IMR-90 (cell line): ENCODE data around the gene TMA16. TPM values are rescaled to one million over a fixed set of nuclear protein-coding genes. Genes with fewer than 3 reads are reported as not detected.

ENCODE experiments used
- ATAC-seq: fragments of 200-7000 bp; cut with Tn5 transposase; 2 replicates; pipeline ENCODE4 v1.9.1; 2020; ENCODE audit warnings: low read depth, mild to moderate bottlenecking, moderate library complexity
- BruUV-seq: library from RNA; stranded (reverse); fragments of 400-500 nt; replicated peaks from 2 replicates; lab custom pipeline; 2021; lab: Mats Ljungman, UMichigan
- CTCF ChIA-PET: fragments of 300-600 bp; formaldehyde crosslinking; extraction: SDS; loops from one replicate; lab custom pipeline; 2021; ENCODE audit warnings: antibody characterized with exemption; lab: Yijun Ruan, JAX
- POLR2A ChIA-PET: fragments of 300-600 bp; sonication (Branson Sonifier 250); formaldehyde crosslinking; loops from one replicate; lab custom pipeline; 2022; ENCODE audit warnings: antibody characterized with exemption; ENCODE audit not compliant: unreplicated experiment; lab: Charles Lee
- DNase-seq: peaks from one replicate; pipeline ENCODE4 v3.0.0; 2013
- H2AFZ ChIP-seq: replicated peaks from 2 replicates; pipeline ENCODE3; 2013; ENCODE audit warnings: low read length, mild to moderate bottlenecking; ENCODE audit not compliant: poor library complexity
- H2AK5ac ChIP-seq: 2 replicates; pipeline ENCODE4 v1.6.1; 2013; ENCODE audit warnings: low read depth, low read length, inconsistent platforms
- H2AK9ac ChIP-seq: replicated peaks from 2 replicates; pipeline ENCODE3; 2013; ENCODE audit warnings: mild to moderate bottlenecking, low read depth, low read length, moderate library complexity; ENCODE audit not compliant: poor library complexity
- H2BK120ac ChIP-seq: 2 replicates; pipeline ENCODE4 v1.6.1; 2013; ENCODE audit warnings: low read depth, low read length, inconsistent platforms
- H2BK15ac ChIP-seq: 3 replicates; pipeline ENCODE4 v1.6.1; 2013; ENCODE audit warnings: low read depth, low read length, inconsistent platforms
- H2BK20ac ChIP-seq: 2 replicates; pipeline ENCODE4 v1.6.1; 2013; ENCODE audit warnings: low read depth, mild to moderate bottlenecking, inconsistent platforms, low read length, moderate library complexity
- H2BK5ac ChIP-seq: 2 replicates; pipeline ENCODE4 v1.6.1; 2013; ENCODE audit warnings: mild to moderate bottlenecking, low read depth, low read length, inconsistent platforms; ENCODE audit not compliant: poor library complexity, severe bottlenecking
- H3K14ac ChIP-seq: replicated peaks from 2 replicates; pipeline ENCODE4 v1.6.1; 2013; ENCODE audit warnings: low read depth, low read length, inconsistent platforms
- H3K18ac ChIP-seq: 2 replicates; pipeline ENCODE4 v1.6.1; 2013; ENCODE audit warnings: low read depth, low read length, control low read depth
- H3K23ac ChIP-seq: 2 replicates; pipeline ENCODE4 v1.6.1; 2013; ENCODE audit warnings: low read depth, low read length, inconsistent platforms
- H3K27ac ChIP-seq: 2 replicates; pipeline ENCODE4 v1.5.1; 2013; ENCODE audit warnings: mild to moderate bottlenecking, control low read depth, low read length; ENCODE audit not compliant: insufficient read depth
- H3K27me3 ChIP-seq: 2 replicates; pipeline ENCODE4 v1.6.1; 2013; ENCODE audit warnings: low read length; ENCODE audit not compliant: control insufficient read depth, insufficient read depth
- H3K36me3 ChIP-seq: 2 replicates; pipeline ENCODE4 v1.6.1; 2013; ENCODE audit warnings: low read length, mixed read lengths; ENCODE audit not compliant: control insufficient read depth, insufficient read depth
- H3K4ac ChIP-seq: 2 replicates; pipeline ENCODE4 v1.6.1; 2013; ENCODE audit warnings: low read depth, low read length, inconsistent platforms
- H3K4me1 ChIP-seq: 2 replicates; pipeline ENCODE4 v1.6.1; 2013; ENCODE audit warnings: low read length, mixed read lengths; ENCODE audit not compliant: control insufficient read depth, insufficient read depth
- H3K4me2 ChIP-seq: 2 replicates; pipeline ENCODE4 v1.6.1; 2013; ENCODE audit warnings: low read depth, mild to moderate bottlenecking, control low read depth, low read length, moderate library complexity
- H3K4me3 ChIP-seq: 2 replicates; pipeline ENCODE4 v1.5.1; 2013; ENCODE audit warnings: low read depth, mild to moderate bottlenecking, control low read depth, low read length, moderate library complexity; ENCODE audit not compliant: insufficient read depth
- H3K56ac ChIP-seq: 2 replicates; pipeline ENCODE4 v1.6.1; 2013; ENCODE audit warnings: low read length, inconsistent platforms; ENCODE audit not compliant: insufficient read depth; ENCODE audit errors: extremely low read depth
- H3K79me1 ChIP-seq, 2 experiments: 2 replicates each; pipeline ENCODE4 v1.6.1; 2013; ENCODE audit warnings: low read length in 2 of 2, inconsistent platforms in 1 of 2, low read depth in 1 of 2
- H3K9ac ChIP-seq: 2 replicates; pipeline ENCODE4 v1.6.1; 2013; ENCODE audit warnings: low read depth, low read length, control low read depth
- H3K9me1 ChIP-seq: 2 replicates; pipeline ENCODE4 v1.6.1; 2013; ENCODE audit warnings: low read length, inconsistent platforms; ENCODE audit not compliant: insufficient read depth
- H3K9me3 ChIP-seq: 2 replicates; pipeline ENCODE4 v1.6.1; 2013; ENCODE audit warnings: low read length; ENCODE audit not compliant: control insufficient read depth, insufficient read depth
- H4K20me1 ChIP-seq: 2 replicates; pipeline ENCODE4 v1.6.1; 2013; ENCODE audit warnings: low read length, inconsistent platforms; ENCODE audit not compliant: insufficient read depth
- H4K5ac ChIP-seq: 2 replicates; pipeline ENCODE4 v1.6.1; 2013; ENCODE audit warnings: mild to moderate bottlenecking, low read depth, low read length, control low read depth
- H4K8ac ChIP-seq, 2 experiments: 2 replicates each; pipeline ENCODE4 v1.6.1; 2013; ENCODE audit warnings: low read depth in 2 of 2, low read length in 2 of 2, control low read depth in 1 of 2, inconsistent platforms in 1 of 2
- H4K91ac ChIP-seq: 2 replicates; pipeline ENCODE4 v1.6.1; 2013; ENCODE audit warnings: low read depth, low read length, inconsistent platforms; ENCODE audit not compliant: insufficient read depth
- BHLHE40 ChIP-seq: fragments of 150-350 bp; IDR thresholded peaks from 2 replicates; pipeline ENCODE4 v1.6.1; 2016; ENCODE audit warnings: mild to moderate bottlenecking, low read depth, low read length
- CEBPB ChIP-seq: IDR thresholded peaks from 2 replicates; pipeline ENCODE4 v1.6.1; 2012; ENCODE audit warnings: low read depth, low read length, improper control_type of control experiment
- CHD1 ChIP-seq: IDR thresholded peaks from 2 replicates; pipeline ENCODE4 v1.6.1; 2012; ENCODE audit warnings: low read depth, low read length, improper control_type of control experiment
- FOS ChIP-seq: fragments of 150-350 bp; IDR thresholded peaks from 2 replicates; pipeline ENCODE4 v1.6.1; 2016; ENCODE audit warnings: low read depth, low read length
- MAFK ChIP-seq: IDR thresholded peaks from 2 replicates; pipeline ENCODE4 v1.6.1; 2012; ENCODE audit warnings: low read depth, low read length, improper control_type of control experiment
- MAZ ChIP-seq: IDR thresholded peaks from 2 replicates; pipeline ENCODE4 v1.6.1; 2012; ENCODE audit warnings: low read depth, mild to moderate bottlenecking, low read length, improper control_type of control experiment, moderate library complexity, borderline replicate concordance
- NFE2L2 ChIP-seq: fragments of 150-350 bp; IDR thresholded peaks from 2 replicates; pipeline ENCODE4 v1.6.1; 2016; ENCODE audit warnings: low read depth, mild to moderate bottlenecking, low read length
- RAD21 ChIP-seq: IDR thresholded peaks from 2 replicates; pipeline ENCODE4 v1.6.1; 2012; ENCODE audit warnings: low read length, improper control_type of control experiment
- RCOR1 ChIP-seq: IDR thresholded peaks from 2 replicates; pipeline ENCODE4 v1.6.1; 2012; ENCODE audit warnings: mild to moderate bottlenecking, low read length, improper control_type of control experiment; ENCODE audit not compliant: insufficient replicate concordance
- RFX5 ChIP-seq: IDR thresholded peaks from 2 replicates; pipeline ENCODE4 v1.8.0; 2012; ENCODE audit warnings: low read depth, mild to moderate bottlenecking, low read length, moderate library complexity
- SMC3 ChIP-seq: fragments of 150-350 bp; IDR thresholded peaks from 2 replicates; pipeline ENCODE4 v1.6.1; 2016; ENCODE audit warnings: low read depth, mild to moderate bottlenecking, antibody characterized with exemption, low read length, moderate library complexity
- WGBS, 2 experiments: methylation state at CpG; one replicate each; pipeline versions ENCODE4 v1.1.5 to v1.1.7; 2013; ENCODE audit warnings: missing lambda C conversion rate in 2 of 2; ENCODE audit not compliant: insufficient read length in 1 of 2; ENCODE audit errors: extremely low coverage in 2 of 2; 5-methylcytosine and 5-hydroxymethylcytosine counted together
- dilution Hi-C: fragments of 300-500 bp; cut with HindIII; formaldehyde crosslinking; loops from one replicate; pipeline ENCODE4 v1.14.3; 2018; ENCODE audit warnings: low sequenced_read_pairs; ENCODE audit not compliant: unreplicated experiment
- in situ Hi-C: fragments of 300-500 bp; cut with MboI; formaldehyde crosslinking; loops from 3 replicates; pipeline ENCODE4 v1.14.3; 2019; ENCODE audit warnings: low sequenced_read_pairs, inconsistent platforms, mixed read lengths
- intact Hi-C: fragments of 100-400 bp; cut with micrococcal nuclease; formaldehyde crosslinking; loops from 2 replicates; pipeline ENCODE4 v1.10.0; 2022
- polyA plus RNA-seq, 3 experiments: library from polyadenylated mRNA; depleted of rRNA; stranded (reverse); fragments of >200 nt; gene quantifications; 2 replicates each; pipeline ENCODE4 v1.2.3, GENCODE V29; 2012; ENCODE audit warnings: low replicate concordance in 1 of 3
- total RNA-seq: library from RNA; depleted of rRNA; stranded (reverse); fragments of >200 nt; gene quantifications from 2 replicates; pipeline ENCODE4 v1.2.3, GENCODE V29; 2012
- TF ChIP-seq, protein P1 (sequence below): conservative IDR thresholded peaks from 2 replicates; pipeline ENCODE4 v1.5.1; 2012; ENCODE audit warnings: mild to moderate bottlenecking, low read depth, low read length, improper control_type of control experiment
- TF ChIP-seq, protein P2 (sequence below): fragments of 150-350 bp; IDR thresholded peaks from 2 replicates; pipeline ENCODE4 v1.6.1; 2016; ENCODE audit warnings: low read depth, mild to moderate bottlenecking, low read length, moderate library complexity, borderline replicate concordance
- TF ChIP-seq, protein P3 (sequence below): fragments of 150-350 bp; IDR thresholded peaks from 2 replicates; pipeline ENCODE4 v1.6.1; 2017; ENCODE audit warnings: mild to moderate bottlenecking, antibody characterized with exemption, low read length, low read depth

TMA16 gene
- total and polyA plus RNA-seq, 2 of the 4 experiments (the other 2 are of a cell fraction), result 9.3 to 19.8 TPM

- intact Hi-C loops, result no loop called here
- Histone ChIP-seq H3K14ac (no peak overlapping the region), H3K27ac (no peak overlapping the region), H2BK20ac (no peak overlapping the region), H2BK5ac (no peak overlapping the region), H4K20me1 (peaks cover 16% of the 10 kb centered on the region), H2BK15ac (no peak overlapping the region), H3K9ac (no peak overlapping the region), H3K4me1 (peaks cover 3% of the 10 kb centered on the region), H2AFZ (no peak overlapping the region), H3K56ac (no peak overlapping the region), H2AK9ac (no peak overlapping the region), H4K5ac (no peak overlapping the region), H4K8ac (no peak overlapping the region), H3K4me2 (no peak overlapping the region), H3K36me3 (peaks cover 4% of the 10 kb centered on the region; the same call in 1 of the 2 replicates), H2AK5ac (no peak overlapping the region), H3K4me3 (no peak overlapping the region), H3K4ac (no peak overlapping the region), H3K9me3 (no peaks in the 10 kb centered on the region), H3K27me3 (no peaks in the 10 kb centered on the region), H3K23ac (no peak overlapping the region), H2BK120ac (no peak overlapping the region), H3K79me1 (peaks cover 23 to 39% of the 10 kb centered on the region in 2 experiments), H3K9me1 (0 out of 2 replicates have a peak, but pooled peaks cover 7% of the 10 kb centered on the region), H3K18ac (no peak overlapping the region), H4K91ac (no peak overlapping the region)
- dilution Hi-C loops, result no loop called here
- WGBS, 2 experiments, result 100% methylated on average over 1 of the region's 3 CpGs; no CpG with 5 or more reads in 1 of the 2 experiments
- TF ChIP-seq, protein P1, sequence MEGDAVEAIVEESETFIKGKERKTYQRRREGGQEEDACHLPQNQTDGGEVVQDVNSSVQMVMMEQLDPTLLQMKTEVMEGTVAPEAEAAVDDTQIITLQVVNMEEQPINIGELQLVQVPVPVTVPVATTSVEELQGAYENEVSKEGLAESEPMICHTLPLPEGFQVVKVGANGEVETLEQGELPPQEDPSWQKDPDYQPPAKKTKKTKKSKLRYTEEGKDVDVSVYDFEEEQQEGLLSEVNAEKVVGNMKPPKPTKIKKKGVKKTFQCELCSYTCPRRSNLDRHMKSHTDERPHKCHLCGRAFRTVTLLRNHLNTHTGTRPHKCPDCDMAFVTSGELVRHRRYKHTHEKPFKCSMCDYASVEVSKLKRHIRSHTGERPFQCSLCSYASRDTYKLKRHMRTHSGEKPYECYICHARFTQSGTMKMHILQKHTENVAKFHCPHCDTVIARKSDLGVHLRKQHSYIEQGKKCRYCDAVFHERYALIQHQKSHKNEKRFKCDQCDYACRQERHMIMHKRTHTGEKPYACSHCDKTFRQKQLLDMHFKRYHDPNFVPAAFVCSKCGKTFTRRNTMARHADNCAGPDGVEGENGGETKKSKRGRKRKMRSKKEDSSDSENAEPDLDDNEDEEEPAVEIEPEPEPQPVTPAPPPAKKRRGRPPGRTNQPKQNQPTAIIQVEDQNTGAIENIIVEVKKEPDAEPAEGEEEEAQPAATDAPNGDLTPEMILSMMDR, result no peak
- no peak for TF ChIP-seq MAFK
- no peak for TF ChIP-seq RCOR1
- TF ChIP-seq SMC3, result no peak
- TF ChIP-seq NFE2L2, result no peak
- no peak for TF ChIP-seq RFX5
- no peak for TF ChIP-seq CEBPB
- no peak for TF ChIP-seq BHLHE40
- TF ChIP-seq FOS, result no peak
- no peak for TF ChIP-seq CHD1
- no peak for TF ChIP-seq RAD21
- TF ChIP-seq, protein P2, sequence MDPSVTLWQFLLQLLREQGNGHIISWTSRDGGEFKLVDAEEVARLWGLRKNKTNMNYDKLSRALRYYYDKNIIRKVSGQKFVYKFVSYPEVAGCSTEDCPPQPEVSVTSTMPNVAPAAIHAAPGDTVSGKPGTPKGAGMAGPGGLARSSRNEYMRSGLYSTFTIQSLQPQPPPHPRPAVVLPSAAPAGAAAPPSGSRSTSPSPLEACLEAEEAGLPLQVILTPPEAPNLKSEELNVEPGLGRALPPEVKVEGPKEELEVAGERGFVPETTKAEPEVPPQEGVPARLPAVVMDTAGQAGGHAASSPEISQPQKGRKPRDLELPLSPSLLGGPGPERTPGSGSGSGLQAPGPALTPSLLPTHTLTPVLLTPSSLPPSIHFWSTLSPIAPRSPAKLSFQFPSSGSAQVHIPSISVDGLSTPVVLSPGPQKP, result no peak
- TF ChIP-seq, protein P3, sequence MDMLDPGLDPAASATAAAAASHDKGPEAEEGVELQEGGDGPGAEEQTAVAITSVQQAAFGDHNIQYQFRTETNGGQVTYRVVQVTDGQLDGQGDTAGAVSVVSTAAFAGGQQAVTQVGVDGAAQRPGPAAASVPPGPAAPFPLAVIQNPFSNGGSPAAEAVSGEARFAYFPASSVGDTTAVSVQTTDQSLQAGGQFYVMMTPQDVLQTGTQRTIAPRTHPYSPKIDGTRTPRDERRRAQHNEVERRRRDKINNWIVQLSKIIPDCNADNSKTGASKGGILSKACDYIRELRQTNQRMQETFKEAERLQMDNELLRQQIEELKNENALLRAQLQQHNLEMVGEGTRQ, result no peak
- no peak for TF ChIP-seq MAZ
- CTCF ChIA-PET, result no interaction called here
- BruUV-seq, result no TSS peak
- DNase-seq, result no peak
- in situ Hi-C loops, result loop anchor here (25.0 kb wide), 1 partner anchor 343 kb away; the partner anchor contains the start of gene NAF1
- no peak for ATAC-seq
- POLR2A ChIA-PET, result no interaction called here
Observed at GRCh38 chr4:163505374-163505773, 10.9 kb downstream of the TMA16 start.
